Uterus (tissue), 4 donors: ENCODE measurements around the gene FMN2. TPM values are rescaled to one million over a fixed set of nuclear protein-coding genes. Genes with fewer than 3 reads are reported as not detected.

ENCODE experiments used
- DNase-seq, 2 donors: peaks; one replicate each; pipeline ENCODE4 v3.0.0-alpha.2; 2019 to 2020
- H3K27ac ChIP-seq, 2 donors: fragments of 200-600 bp; sonication (generic); 1 replicate in 1 of 2; 2 replicates in 1 of 2; pipeline ENCODE4 v1.5.1; 2016 to 2018
- H3K27me3 ChIP-seq, 2 donors: fragments of 200-600 bp; sonication (generic); one replicate each; pipeline ENCODE4 v1.5.1; 2018 to 2019; ENCODE audit warnings: control low read depth in 1 of 2
- H3K36me3 ChIP-seq, 2 donors: fragments of 200-600 bp; sonication (generic); one replicate each; pipeline ENCODE4 v1.5.1; 2019; ENCODE audit warnings: control low read depth in 1 of 2
- H3K4me1 ChIP-seq, 2 donors: fragments of 200-600 bp; sonication (generic); one replicate each; pipeline ENCODE4 v1.5.1; 2018 to 2019; ENCODE audit warnings: control low read depth in 1 of 2
- H3K4me3 ChIP-seq, 2 donors: fragments of 200-600 bp; sonication (generic); 1 replicate in 1 of 2; 2 replicates in 1 of 2; pipeline ENCODE4 v1.5.1; 2018 to 2019; ENCODE audit warnings: mild to moderate bottlenecking in 1 of 2
- H3K9me3 ChIP-seq, 2 donors: fragments of 200-600 bp; sonication (generic); one replicate each; pipeline ENCODE4 v1.5.1; 2019; ENCODE audit warnings: control low read depth in 1 of 2
- CTCF ChIP-seq, 4 experiments: fragments of 200-600 bp in 2 of 4; fragments of 450-650 bp in 2 of 4; sonication (generic) in 2 of 4; IDR thresholded peaks; one replicate each; pipeline ENCODE4 v1.5.1; 2016 to 2019; ENCODE audit warnings: antibody characterized with exemption in 4 of 4, mild to moderate bottlenecking in 2 of 4, moderate library complexity in 1 of 4
- POLR2A ChIP-seq, 2 donors: fragments of 450-650 bp; IDR thresholded peaks; one replicate each; pipeline ENCODE4 v1.6.1; 2016; ENCODE audit warnings: antibody characterized with exemption in 2 of 2, mild to moderate bottlenecking in 1 of 2, moderate library complexity in 1 of 2
- intact Hi-C: fragments of 100-400 bp; cut with DNase I; formaldehyde crosslinking; loops from one replicate; pipeline ENCODE4 v1.15.1; 2023; ENCODE audit warnings: low total_unique reads
- total RNA-seq, 4 donors: library from RNA; depleted of rRNA in 3 of 4; stranded (reverse); fragments of >200 nt in 3 of 4; gene quantifications; one replicate each; pipeline versions ENCODE4 v1.1.0 to v1.2.4, GENCODE V29; 2014 to 2023
- donor health status: DM: yes; HTN: yes; CAD: no.

Gene FMN2
- total RNA-seq = 1 to 10 TPM in 3 of 4 donors, not detected in 1; 1.0 to 6.5 (median 2.3) TPM

- H3K27me3 ChIP-seq = peaks cover 0 to 7% of the 10 kb centered on the region in 2 donors
- no peak for DNase-seq
- no peaks in the 10 kb centered on the region for H3K36me3 ChIP-seq
- intact Hi-C loops = no loop called here
- TF ChIP-seq POLR2A (IDR thresholded peaks at IDR 0.05) = no peak
- no peak for TF ChIP-seq CTCF (IDR thresholded peaks at IDR 0.05)
- no peaks in the 10 kb centered on the region for H3K9me3 ChIP-seq
- H3K4me1 ChIP-seq = peaks cover 0 to 14% of the 10 kb centered on the region in 2 donors
- peak within 1 kb of the TSS in 1 of 2 donors; percentile 61 for H3K27ac ChIP-seq
- peak within 1 kb of the TSS; percentile 32 to 33 for H3K4me3 ChIP-seq
Observed at GRCh38 chr1:240091614-240092300, at the start of gene FMN2. Gene FMN2 (plus strand): TSS chr1:240091883. CDS start chr1:240092110, 227 bp downstream.

GRCh38 chr1:240044620-240045019 lies 47.1 kb upstream of the FMN2 start:
- H3K4me3 ChIP-seq = no peak overlapping the region
- H3K27ac ChIP-seq = no peak overlapping the region
- no peak for TF ChIP-seq POLR2A (IDR thresholded peaks at IDR 0.05)
- no peak for TF ChIP-seq CTCF (IDR thresholded peaks at IDR 0.05)
- intact Hi-C loops = no loop called here
- no peak for DNase-seq
- H3K27me3 ChIP-seq = no peaks in the 10 kb centered on the region
- H3K4me1 ChIP-seq = no peaks in the 10 kb centered on the region
- H3K36me3 ChIP-seq = no peaks in the 10 kb centered on the region
- H3K9me3 ChIP-seq = no peaks in the 10 kb centered on the region

GRCh38 chr1:240046000-240046399 lies 45.7 kb upstream of the FMN2 start:
- Histone ChIP-seq H3K27me3 (no peaks in the 10 kb centered on the region), H3K4me3 (no peak overlapping the region), H3K4me1 (no peaks in the 10 kb centered on the region), H3K9me3 (no peaks in the 10 kb centered on the region), H3K36me3 (no peaks in the 10 kb centered on the region), H3K27ac (no peak overlapping the region)
- no peak for DNase-seq
- no peak for TF ChIP-seq CTCF (IDR thresholded peaks at IDR 0.05)
- TF ChIP-seq POLR2A (IDR thresholded peaks at IDR 0.05) = no peak
- intact Hi-C loops = no loop called here

- intact Hi-C loops = no loop called here
- no peaks in the 10 kb centered on the region for H3K9me3 ChIP-seq
- H3K36me3 ChIP-seq = no peaks in the 10 kb centered on the region
- DNase-seq = no peak
- TF ChIP-seq CTCF (IDR thresholded peaks at IDR 0.05) = no peak
- no peak for TF ChIP-seq POLR2A (IDR thresholded peaks at IDR 0.05)
- H3K4me3 ChIP-seq = no peak overlapping the region
- no peaks in the 10 kb centered on the region for H3K4me1 ChIP-seq
- H3K27ac ChIP-seq = no peak overlapping the region
- H3K27me3 ChIP-seq = no peaks in the 10 kb centered on the region
Observed at GRCh38 chr1:240054109-240054701, 37.5 kb upstream of the FMN2 start.

- Histone ChIP-seq H3K4me1 (no peaks in the 10 kb centered on the region), H3K9me3 (no peaks in the 10 kb centered on the region), H3K27ac (no peak overlapping the region), H3K4me3 (no peak overlapping the region), H3K27me3 (no peaks in the 10 kb centered on the region), H3K36me3 (no peaks in the 10 kb centered on the region)
- no peak for DNase-seq
- no peak for TF ChIP-seq CTCF (IDR thresholded peaks at IDR 0.05)
- TF ChIP-seq POLR2A (IDR thresholded peaks at IDR 0.05) = no peak
- intact Hi-C loops = no loop called here
Observed at GRCh38 chr1:240055936-240056335, 35.7 kb upstream of the FMN2 start.
